B cell (primary cell): ENCODE data around the gene DCUN1D2. TPM values are rescaled to one million over a fixed set of nuclear protein-coding genes. Genes with fewer than 3 reads are reported as not detected.

Experiments used
- ATAC-seq: fragments of 200-7000 bp; cut with Tn5 transposase; one replicate; pipeline ENCODE4 v1.10.0; 2021; ENCODE audit warnings: low read depth, mild to moderate bottlenecking, moderate number of reproducible peaks, moderate library complexity
- CTCF ChIA-PET: fragments of 350-600 bp; sonication (Branson Sonifier 250); formaldehyde crosslinking; loops from one replicate; lab custom pipeline; 2021; ENCODE audit warnings: antibody characterized with exemption, inconsistent platforms; lab: Charles Lee
- POLR2A ChIA-PET: fragments of 350-600 bp; sonication (Branson Sonifier 250); formaldehyde crosslinking; loops from one replicate; lab custom pipeline; 2021; ENCODE audit warnings: antibody characterized with exemption; lab: Charles Lee
- DNase-seq: peaks from one replicate; pipeline ENCODE4 v3.0.0; 2013
- H2AFZ ChIP-seq: 2 replicates; pipeline ENCODE4 v1.6.1; 2012; ENCODE audit warnings: mild to moderate bottlenecking, low read depth, low read length; ENCODE audit not compliant: insufficient read depth, poor library complexity, severe bottlenecking
- H3K27ac ChIP-seq, 2 donors: 1 replicate in 1 of 2; 2 replicates in 1 of 2; pipeline ENCODE4 v1.5.1; 2012 to 2013; ENCODE audit warnings: low read length in 2 of 2, mild to moderate bottlenecking in 2 of 2, moderate library complexity in 1 of 2
- H3K27me3 ChIP-seq, 4 experiments: fragments of 200-600 bp in 1 of 4; sonication (generic) in 1 of 4; replicated peaks in 1 of 4; 1 replicate in 2 of 4; 2 replicates in 2 of 4; pipeline versions ENCODE4 v1.6.1 to v1.7.0; 2013 to 2016; ENCODE audit warnings: low read length in 3 of 4, mild to moderate bottlenecking in 2 of 4, mixed read lengths in 1 of 4, moderate library complexity in 1 of 4; ENCODE audit not compliant: insufficient read depth in 4 of 4, control insufficient read depth in 3 of 4; ENCODE audit errors: control extremely low read depth in 1 of 4
- H3K36me3 ChIP-seq, 2 experiments: replicated peaks in 1 of 2; 1 replicate in 1 of 2; 2 replicates in 1 of 2; pipeline versions ENCODE4 v1.6.1 to v1.7.1; 2013; ENCODE audit warnings: low read length in 1 of 2; ENCODE audit not compliant: insufficient read depth in 2 of 2, control insufficient read depth in 1 of 2; ENCODE audit errors: control extremely low read depth in 1 of 2, extremely low read depth in 1 of 2
- H3K4me1 ChIP-seq, 2 donors: fragments of 200-600 bp in 1 of 2; sonication (generic) in 1 of 2; 1 replicate in 1 of 2; 2 replicates in 1 of 2; pipeline versions ENCODE4 v1.5.1 to v1.6.1; 2013 to 2017; ENCODE audit warnings: low read length in 2 of 2; ENCODE audit not compliant: control insufficient read depth in 2 of 2, insufficient read depth in 2 of 2
- H3K4me2 ChIP-seq: replicated peaks from 2 replicates; pipeline ENCODE3; 2012; ENCODE audit warnings: mild to moderate bottlenecking, low read depth, low read length; ENCODE audit not compliant: poor library complexity, severe bottlenecking
- H3K4me3 ChIP-seq, 5 experiments: fragments of 200-600 bp in 1 of 5; sonication (generic) in 1 of 5; 1 replicate in 3 of 5; 2 replicates in 2 of 5; pipeline versions ENCODE4 v1.5.1 to v1.7.0; 2011 to 2016; ENCODE audit warnings: low read length in 4 of 5, mild to moderate bottlenecking in 4 of 5, low read depth in 2 of 5, control low read depth in 1 of 5, moderate library complexity in 1 of 5; ENCODE audit not compliant: insufficient read depth in 1 of 5; ENCODE audit errors: control extremely low read depth in 1 of 5, extremely low read depth in 1 of 5
- H3K79me2 ChIP-seq: fragments of 200-600 bp; sonication (generic); one replicate; pipeline ENCODE4 v1.6.0; 2016; ENCODE audit warnings: low read length; ENCODE audit not compliant: control insufficient read depth, insufficient read depth
- H3K9ac ChIP-seq: fragments of 200-600 bp; sonication (generic); 2 replicates; pipeline ENCODE4 v1.6.1; 2017; ENCODE audit warnings: mild to moderate bottlenecking, low read length, moderate library complexity
- H3K9me3 ChIP-seq, 3 donors: one replicate each; pipeline versions ENCODE4 v1.6.1 to v1.7.1; 2013; ENCODE audit warnings: low read length in 2 of 3; ENCODE audit not compliant: control insufficient read depth in 2 of 3, insufficient read depth in 1 of 3; ENCODE audit errors: control extremely low read depth in 1 of 3
- H4K20me1 ChIP-seq: 2 replicates; pipeline ENCODE4 v1.6.0; 2012; ENCODE audit warnings: mild to moderate bottlenecking, low read length; ENCODE audit not compliant: insufficient read depth, control insufficient read depth, poor library complexity, severe bottlenecking
- H3K27ac Mint-ChIP-seq: one replicate; pipeline ENCODE4 v1.8.0; 2021; ENCODE audit warnings: mixed read lengths
- H3K27me3 Mint-ChIP-seq: one replicate; pipeline ENCODE4 v1.8.0; 2021; ENCODE audit warnings: mixed read lengths
- H3K4me1 Mint-ChIP-seq: one replicate; pipeline ENCODE4 v1.8.0; 2021; ENCODE audit warnings: mixed read lengths
- H3K4me3 Mint-ChIP-seq: one replicate; pipeline ENCODE4 v1.8.0; 2021; ENCODE audit warnings: mixed read lengths
- H3K9me3 Mint-ChIP-seq: one replicate; pipeline ENCODE4 v1.8.0; 2022; ENCODE audit warnings: mixed read lengths; ENCODE audit not compliant: insufficient read depth
- EZH2 ChIP-seq: IDR thresholded peaks from 2 replicates; pipeline ENCODE4 v1.6.1; 2012; ENCODE audit warnings: borderline replicate concordance, low read depth, mild to moderate bottlenecking, moderate library complexity, low read length; ENCODE audit not compliant: insufficient read depth, poor library complexity, severe bottlenecking
- WGBS: methylation state at CpG from one replicate; pipeline ENCODE4 v1.1.5; 2013; ENCODE audit warnings: missing lambda C conversion rate; ENCODE audit not compliant: insufficient coverage; 5-methylcytosine and 5-hydroxymethylcytosine counted together
- intact Hi-C: fragments of 100-400 bp; cut with micrococcal nuclease; formaldehyde crosslinking; loops from one replicate; pipeline ENCODE4 v1.10.0; 2022
- polyA plus RNA-seq: library from polyadenylated mRNA; depleted of rRNA; stranded (reverse); fragments of >200 nt; gene quantifications from 2 replicates; pipeline ENCODE4 v1.2.3, GENCODE V29; 2012
- total RNA-seq, 2 donors: library from RNA; stranded (reverse); fragments of 120-200 nt in 1 of 2; gene quantifications; 1 replicate in 1 of 2; 2 replicates in 1 of 2; pipeline versions ENCODE4 v1.2.3 to v1.2.4, GENCODE V29; 2013 to 2022
- TF ChIP-seq, protein P1 (sequence below): fragments of 200-600 bp; IDR thresholded peaks from one replicate; pipeline ENCODE4 v1.8.0; 2022; ENCODE audit warnings: antibody characterized with exemption, mild to moderate bottlenecking

The DCUN1D2 gene
- total and polyA plus RNA-seq, 2 donors (not counting 1 experiment from before 2014, with no cell fraction given) = 15.3 to 41.3 TPM

DNA sequence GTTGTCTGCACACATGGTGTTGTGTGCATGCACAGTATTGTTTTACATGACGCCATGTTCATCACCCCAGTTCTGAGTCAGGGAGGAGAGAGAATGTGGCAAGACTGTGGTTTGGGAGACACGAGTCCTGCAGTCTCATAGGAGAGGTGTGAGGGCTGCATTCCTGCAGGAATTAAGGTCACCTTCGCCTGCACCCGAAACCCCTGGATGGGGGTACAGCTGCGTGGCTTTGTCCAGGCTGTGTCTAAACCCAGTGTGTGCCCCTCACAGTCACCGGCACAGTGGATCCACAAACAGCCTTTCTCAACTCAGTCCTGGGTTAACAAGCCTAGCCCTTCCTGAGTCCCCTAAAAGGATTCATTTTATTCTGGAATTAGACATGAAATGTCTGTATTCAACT is 42.9 kb downstream of the DCUN1D2 start:
- 95% methylated on average over 6 of the region's 6 CpGs for WGBS
- Histone ChIP-seq H3K9ac (no peak overlapping the region), H3K27me3 (peaks cover 0 to 3% (median 0%) of the 10 kb centered on the region in 4 experiments), H3K9me3 (no peaks in the 10 kb centered on the region), H4K20me1 (no peaks in the 10 kb centered on the region), H3K4me1 (peaks cover 11 to 27% of the 10 kb centered on the region in 2 donors), H3K79me2 (no peaks in the 10 kb centered on the region), H2AFZ (no peak overlapping the region), H3K4me3 (no peak overlapping the region), H3K4me2 (no peak overlapping the region), H3K27ac (no peak overlapping the region), H3K36me3 (no peaks in the 10 kb centered on the region)
- Mint-ChIP-seq H3K9me3 (no peaks in the 10 kb centered on the region), H3K4me3 (no peak overlapping the region), H3K27me3 (no peaks in the 10 kb centered on the region), H3K4me1 (peaks cover 33% of the 10 kb centered on the region), H3K27ac (no peak overlapping the region)
- ChIA-PET POLR2A (no interaction called here), CTCF (no interaction called here)
- no peak for TF ChIP-seq EZH2
- TF ChIP-seq, protein P1, sequence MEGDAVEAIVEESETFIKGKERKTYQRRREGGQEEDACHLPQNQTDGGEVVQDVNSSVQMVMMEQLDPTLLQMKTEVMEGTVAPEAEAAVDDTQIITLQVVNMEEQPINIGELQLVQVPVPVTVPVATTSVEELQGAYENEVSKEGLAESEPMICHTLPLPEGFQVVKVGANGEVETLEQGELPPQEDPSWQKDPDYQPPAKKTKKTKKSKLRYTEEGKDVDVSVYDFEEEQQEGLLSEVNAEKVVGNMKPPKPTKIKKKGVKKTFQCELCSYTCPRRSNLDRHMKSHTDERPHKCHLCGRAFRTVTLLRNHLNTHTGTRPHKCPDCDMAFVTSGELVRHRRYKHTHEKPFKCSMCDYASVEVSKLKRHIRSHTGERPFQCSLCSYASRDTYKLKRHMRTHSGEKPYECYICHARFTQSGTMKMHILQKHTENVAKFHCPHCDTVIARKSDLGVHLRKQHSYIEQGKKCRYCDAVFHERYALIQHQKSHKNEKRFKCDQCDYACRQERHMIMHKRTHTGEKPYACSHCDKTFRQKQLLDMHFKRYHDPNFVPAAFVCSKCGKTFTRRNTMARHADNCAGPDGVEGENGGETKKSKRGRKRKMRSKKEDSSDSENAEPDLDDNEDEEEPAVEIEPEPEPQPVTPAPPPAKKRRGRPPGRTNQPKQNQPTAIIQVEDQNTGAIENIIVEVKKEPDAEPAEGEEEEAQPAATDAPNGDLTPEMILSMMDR = no peak
- DNase-seq = no peak
- intact Hi-C loops = loop anchor here (5.0 kb wide), 1 partner anchor 150 kb away; the partner anchor contains the start of gene LAMP1
- ATAC-seq = no peak

DNA sequence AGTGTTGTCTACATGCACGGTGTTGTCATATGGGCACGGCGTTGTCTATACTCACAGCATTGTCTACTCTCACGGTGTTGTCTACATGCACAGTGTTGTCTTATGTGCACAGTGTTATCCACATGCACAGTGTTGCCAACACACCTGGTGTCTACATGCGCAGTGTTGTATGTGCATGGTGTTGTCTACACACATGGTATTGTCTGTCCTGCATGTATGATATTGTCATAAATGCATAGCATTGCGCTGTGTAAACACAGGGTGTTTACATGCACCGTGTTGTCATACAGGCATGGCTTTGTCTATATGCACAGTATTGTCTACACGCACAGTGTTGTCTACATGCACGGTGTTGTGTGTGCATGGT is 44.0 kb downstream of the DCUN1D2 start:
- Mint-ChIP-seq H3K27me3 (no peaks in the 10 kb centered on the region), H3K4me3 (peak overlapping the region; percentile 49), H3K9me3 (no peaks in the 10 kb centered on the region), H3K4me1 (peaks cover 33% of the 10 kb centered on the region), H3K27ac (no peak overlapping the region)
- Histone ChIP-seq H3K27ac (peak overlapping the region in 1 of 2 donors; percentile 29), H3K4me1 (peaks cover 11 to 27% of the 10 kb centered on the region in 2 donors), H4K20me1 (no peaks in the 10 kb centered on the region), H2AFZ (no peak overlapping the region), H3K27me3 (peaks cover 0 to 3% (median 0%) of the 10 kb centered on the region in 4 experiments), H3K9ac (no peak overlapping the region), H3K36me3 (no peaks in the 10 kb centered on the region), H3K9me3 (peaks cover 0 to 3% (median 0%) of the 10 kb centered on the region in 3 donors), H3K79me2 (no peaks in the 10 kb centered on the region), H3K4me3 (no peak overlapping the region), H3K4me2 (peak overlapping the region; percentile 44)
- intact Hi-C loops = loop anchor here (5.0 kb wide), 1 partner anchor 149 kb away; the partner anchor contains the start of gene LAMP1
- ChIA-PET POLR2A (no interaction called here), CTCF (no interaction called here)
- ATAC-seq (no peak), DNase-seq (no peak)
- no peak for TF ChIP-seq EZH2
- TF ChIP-seq, protein P1 = no peak
- 76% methylated on average over 7 of the region's 9 CpGs for WGBS
